HG03521 (cell line): Measurements from ENCODE around the gene FNDC3B.
A peak's percentile ranks its signal among the peaks of the same experiment; 100 is the strongest.

Experiments used
- ATAC-seq: cut with Tn5 transposase; IDR thresholded peaks from one replicate; pipeline ENCODE4 v1.9.1; 2021; ENCODE audit warnings: mild to moderate bottlenecking, moderate library complexity; ENCODE audit not compliant: unreplicated experiment

FNDC3B gene

DNA sequence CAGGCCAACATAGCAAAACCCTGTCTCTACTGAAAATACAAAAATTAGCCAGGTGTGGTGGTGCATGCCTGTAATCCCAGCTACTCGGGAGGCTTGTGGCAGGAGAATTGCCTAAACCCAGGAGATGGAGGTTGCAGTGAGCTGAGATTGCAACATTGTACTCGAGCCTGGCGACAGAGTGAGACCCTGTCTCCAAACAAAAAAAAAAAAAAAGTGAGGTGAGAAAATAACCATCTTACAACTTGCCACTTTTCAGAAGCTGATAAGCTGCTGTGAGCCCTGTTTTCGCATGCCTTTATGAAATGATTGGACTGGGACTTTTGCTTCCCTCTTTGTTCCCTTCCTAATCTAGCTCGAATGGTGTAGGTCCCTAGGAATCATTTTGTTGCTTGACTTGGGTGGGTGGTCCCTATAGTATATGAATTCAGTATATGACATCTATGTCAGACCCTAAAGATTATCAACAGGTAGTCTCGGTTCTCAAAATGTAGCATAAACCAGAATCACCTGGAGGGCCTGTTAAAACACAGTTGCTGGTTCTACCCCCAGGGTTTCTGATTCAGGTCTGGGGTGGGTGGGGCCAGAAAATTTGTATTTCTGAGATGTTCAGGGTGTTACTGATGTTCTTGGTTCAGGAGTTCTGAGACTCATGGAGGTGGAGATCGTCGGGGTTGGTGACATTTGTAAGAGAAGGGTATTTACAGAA lies 107.9 kb downstream of the FNDC3B start:
- ATAC-seq: no peak

DNA sequence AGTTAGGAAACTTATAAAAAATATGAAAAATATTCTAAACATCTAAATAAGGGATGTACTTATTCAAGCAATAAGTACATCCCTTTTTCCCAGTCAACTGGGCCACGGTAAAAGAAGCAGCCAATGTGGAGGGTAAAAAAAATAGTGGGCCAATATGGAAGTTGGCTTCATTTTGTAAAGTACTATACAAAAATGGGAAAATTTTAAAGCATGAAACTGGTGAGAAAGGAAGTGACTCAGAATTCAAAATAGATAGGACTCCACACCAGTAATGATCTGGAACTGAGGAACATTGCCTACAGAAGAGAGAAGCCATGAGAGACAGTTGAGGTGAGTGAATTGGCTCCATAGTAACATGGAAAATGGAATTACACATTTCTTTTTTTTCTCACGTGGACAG lies 108.9 kb downstream of the FNDC3B start:
- ATAC-seq: no peak

DNA sequence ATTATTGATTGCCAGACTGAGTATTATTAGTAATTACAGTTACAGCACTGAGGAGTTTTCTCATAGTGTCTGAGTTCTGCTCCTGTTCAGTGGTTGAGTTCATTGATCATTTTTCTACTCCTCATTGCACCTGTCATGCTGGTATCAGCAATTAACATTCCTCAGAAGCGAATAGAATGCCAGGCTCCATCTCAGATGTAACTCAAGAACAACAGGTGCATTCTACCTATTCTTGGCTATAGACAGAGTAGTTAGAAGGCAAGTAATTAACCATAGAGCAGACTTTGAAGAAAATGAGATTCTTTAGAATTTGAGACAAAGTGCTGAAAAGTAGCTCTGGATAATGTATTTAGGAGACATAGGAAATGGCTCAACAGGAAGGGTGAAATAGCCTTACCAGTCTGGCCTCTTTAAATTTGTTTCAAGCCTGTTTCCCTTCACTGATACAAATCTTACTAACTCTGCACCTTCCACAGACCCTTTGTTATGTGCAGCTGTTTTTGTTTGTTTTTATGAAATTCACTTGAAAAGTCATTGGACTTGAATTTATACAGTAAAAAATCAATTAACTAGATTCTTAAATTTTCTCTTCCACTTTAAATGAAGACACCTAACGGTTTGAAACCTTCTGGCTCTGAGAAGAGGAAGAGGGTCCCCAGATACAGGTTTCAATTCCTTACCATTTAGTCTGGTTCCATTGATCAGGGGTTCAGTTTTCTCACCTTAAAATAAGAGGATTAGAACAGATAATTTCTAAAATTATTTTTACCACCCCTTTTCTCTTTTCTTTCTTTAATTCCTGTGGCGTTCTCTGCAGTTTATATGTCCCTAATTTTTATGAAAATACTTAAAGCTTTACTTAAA lies 109.6 kb downstream of the FNDC3B start:
- no peak for ATAC-seq

DNA sequence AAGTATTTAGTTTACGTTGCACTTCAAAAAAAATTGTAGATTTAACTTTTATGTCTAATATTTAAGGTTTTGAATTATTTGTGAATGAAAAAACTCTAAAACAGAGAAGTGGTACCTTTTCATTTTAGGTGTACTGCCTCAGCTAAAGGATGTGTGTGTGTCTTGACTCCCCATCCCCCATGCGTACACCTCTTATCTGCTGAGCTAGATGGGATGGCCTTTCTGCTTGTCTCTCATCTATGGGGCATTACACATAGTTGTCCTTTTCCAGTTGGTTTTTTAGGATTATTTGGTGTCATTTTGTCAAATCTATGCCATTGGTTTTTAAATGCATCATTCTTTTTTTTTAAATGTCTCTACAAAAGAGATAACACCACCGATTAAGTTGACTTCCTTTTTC lies 110.9 kb downstream of the FNDC3B start:
- no peak for ATAC-seq

DNA sequence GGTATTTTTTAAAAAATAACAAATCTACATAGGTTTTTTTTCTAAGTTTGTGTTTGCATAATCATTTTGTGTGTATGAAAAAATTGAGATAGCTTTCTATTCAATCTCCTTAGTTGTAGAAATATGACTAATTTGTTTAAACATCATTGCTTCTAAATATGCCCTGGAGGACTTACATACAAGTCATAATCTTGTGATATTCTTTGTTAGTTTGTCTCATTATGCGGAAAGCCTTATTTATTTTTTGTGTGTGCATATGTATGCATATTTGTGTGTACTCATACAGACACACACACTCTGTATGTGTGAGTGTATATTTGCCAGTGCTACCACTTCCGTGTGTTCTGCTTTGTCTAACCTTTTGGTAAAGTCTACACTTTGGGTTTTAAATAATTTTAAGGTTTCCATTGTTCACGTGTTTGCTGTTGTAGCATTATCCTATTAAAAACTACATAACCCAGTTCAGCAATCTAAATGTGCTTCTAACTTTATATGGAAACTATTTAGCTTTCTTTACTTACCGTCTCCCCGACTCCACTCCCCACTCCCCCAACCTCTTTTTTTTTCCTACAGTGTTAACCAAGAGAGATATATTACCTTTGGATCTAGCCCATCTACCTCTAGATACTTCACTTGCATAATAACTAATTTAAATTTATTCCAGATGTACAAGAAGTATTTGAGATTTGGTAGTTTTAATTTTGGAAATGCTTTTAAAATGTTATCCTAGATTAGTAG lies 111.7 kb downstream of the FNDC3B start:
- no peak for ATAC-seq

DNA sequence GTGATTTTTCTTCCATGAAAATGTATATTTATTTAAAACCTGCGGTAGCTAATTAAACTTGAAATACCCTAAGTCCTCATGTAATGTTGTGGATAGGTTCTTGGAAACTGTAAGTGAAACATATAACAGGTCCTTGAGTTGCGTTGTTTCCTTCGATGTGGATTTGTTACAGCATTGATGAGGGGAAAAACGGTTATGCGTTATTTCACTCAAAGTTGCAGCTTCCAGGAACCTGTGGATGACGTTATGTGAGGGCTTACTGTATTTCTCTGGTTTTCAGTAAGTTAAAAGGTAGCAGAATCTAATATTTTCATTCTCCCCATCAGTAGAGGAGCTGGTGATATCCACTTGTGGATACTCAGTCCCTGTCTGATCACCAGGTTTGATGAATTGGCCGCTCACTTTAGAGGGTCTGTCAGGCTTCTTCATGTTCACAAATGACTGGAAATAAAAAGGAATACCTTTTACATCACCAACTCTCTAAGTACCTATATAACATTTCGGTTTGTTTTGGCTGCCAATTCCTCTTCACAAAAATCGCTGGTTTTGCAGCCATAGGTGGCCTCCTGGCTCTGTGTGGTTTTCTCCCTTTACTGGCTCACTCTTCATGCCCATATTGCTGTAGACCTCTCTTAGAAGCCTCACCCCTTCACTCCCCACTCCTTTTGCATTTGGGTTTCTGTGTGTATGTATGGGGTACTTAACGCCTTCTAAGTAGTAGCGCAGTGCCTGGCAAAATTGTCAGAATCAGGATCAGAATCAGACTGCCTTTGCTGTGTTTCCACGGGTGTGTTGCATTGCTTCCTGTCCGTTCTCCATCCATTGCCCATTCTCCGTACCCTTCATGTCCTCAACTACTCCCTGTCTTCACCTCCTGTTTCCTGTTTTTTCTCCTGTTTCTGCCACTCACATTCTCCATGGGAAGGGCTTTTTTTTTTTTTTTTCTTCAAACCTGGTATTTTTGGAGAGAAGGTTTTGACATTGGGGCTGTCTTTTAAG lies 112.6 kb downstream of the FNDC3B start:
- no peak for ATAC-seq

DNA sequence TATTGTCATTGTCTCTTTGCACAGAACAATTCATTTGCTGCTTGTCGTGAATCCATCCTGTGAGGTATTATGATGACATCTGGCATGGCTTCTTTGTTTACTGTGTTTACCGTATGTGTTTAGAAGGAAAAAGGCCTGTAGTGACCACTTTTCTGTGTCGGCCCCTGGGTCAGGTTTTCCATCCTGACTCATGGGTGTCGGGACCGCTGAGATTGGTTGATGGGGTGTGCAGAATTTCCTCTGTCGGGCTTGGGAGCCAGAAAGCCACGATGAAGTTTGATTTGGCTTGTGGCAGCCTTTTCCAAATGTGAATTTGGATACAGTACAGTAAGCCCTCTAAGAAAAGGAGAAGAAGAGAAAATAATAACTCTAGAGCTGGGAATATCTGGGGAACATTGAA lies 113.5 kb downstream of the FNDC3B start:
- ATAC-seq: no peak

DNA sequence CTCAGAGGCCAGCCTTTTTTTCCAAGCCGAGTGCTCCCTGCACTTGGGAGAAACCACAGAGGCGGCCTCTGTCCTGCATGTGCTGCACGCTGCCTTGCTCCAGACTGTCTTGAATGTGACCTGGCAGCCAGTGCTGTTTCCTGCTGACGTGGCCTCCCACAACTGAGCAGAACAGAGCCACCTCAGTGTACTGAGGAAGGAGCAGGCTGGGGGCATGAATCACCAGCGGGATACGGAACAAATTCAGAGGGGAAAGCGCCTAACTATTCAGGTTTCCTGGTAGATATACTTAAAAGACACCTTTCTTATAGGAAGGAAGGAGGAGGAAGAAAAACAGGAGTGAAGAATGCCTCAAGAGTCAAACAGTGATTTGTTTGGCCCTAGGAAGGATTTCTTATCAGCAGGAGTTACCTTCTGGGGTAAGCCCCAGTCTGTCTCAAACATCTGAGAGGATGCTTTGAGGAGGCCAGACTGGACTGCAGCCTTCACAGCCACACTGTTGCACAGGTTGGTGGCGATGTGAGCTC lies 114.0 kb downstream of the FNDC3B start:
- no peak for ATAC-seq

DNA sequence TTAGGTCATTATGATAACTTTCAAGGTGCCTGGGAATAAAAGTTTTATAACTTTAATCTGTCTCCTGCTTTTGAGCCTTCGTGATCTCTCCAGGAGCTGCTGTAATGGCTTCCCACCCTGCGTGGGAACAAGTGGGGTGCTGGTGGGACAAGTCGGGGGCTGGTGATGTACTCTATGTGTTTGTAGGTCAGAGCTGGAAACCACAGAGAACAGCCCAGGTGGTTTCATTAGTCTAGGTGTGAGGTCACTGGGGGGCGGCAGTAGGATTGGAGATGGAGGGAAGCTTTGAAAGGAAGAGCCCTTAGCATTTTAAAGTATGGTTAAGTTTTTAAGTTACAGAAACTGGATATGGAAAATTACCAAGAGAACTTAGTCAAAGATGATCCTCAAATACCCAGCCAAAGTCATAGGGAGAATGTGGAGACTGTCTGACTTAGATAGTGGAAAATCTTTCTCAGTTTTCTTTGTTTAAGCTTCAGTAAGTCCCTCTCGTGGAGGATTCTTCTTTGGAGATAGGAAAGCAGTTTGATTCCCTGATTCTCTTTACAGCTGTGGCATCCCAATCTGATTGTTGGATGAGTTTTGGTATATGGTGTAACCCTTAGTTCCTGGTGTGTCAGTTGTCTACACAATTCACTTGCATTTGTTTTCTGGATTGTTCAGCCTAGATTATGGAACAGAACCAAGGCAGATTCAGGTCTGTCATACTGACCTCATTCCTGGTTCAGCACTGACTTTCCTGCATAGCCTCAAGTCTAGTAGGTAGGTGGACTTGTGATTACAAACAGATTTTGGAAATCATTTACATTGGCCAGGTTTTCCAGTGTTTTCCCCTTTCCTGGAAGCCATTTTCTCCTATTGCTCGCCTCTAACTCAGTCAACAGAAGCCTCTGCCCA lies 115.6 kb downstream of the FNDC3B start:
- peak; percentile 88 for ATAC-seq

DNA sequence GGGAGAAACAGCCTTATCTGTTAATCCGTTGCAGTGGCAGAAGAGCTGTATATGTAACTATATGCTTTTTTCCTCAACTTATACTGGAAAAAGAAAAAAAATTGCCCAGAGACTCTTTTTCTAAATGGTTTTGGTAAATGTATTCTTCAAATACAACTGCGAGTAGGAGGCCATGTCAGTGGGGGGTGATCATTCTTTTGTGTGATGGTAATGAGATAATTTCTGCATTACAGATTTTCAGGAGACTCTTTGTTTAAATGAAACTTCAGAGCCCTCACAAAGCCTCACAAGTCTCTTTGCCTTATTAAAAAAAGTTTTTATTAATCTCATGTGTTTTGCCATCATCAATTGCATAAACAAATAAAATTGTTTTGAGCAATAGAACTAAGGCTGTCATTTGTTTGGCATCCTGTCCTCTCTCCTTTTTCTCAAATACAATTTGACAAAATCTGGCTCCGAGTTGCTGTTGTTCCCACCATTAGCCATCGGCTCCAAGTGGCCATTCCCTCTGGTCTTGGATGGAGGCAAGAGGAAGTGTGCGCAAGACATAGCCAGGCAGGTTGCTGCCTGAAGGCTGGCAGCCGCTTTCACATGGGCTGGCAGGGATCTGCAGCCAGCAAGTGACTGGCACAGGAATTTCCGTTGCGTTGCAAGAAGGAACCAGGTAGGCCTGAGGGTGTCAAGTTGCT lies 116.7 kb downstream of the FNDC3B start:
- no peak for ATAC-seq

DNA sequence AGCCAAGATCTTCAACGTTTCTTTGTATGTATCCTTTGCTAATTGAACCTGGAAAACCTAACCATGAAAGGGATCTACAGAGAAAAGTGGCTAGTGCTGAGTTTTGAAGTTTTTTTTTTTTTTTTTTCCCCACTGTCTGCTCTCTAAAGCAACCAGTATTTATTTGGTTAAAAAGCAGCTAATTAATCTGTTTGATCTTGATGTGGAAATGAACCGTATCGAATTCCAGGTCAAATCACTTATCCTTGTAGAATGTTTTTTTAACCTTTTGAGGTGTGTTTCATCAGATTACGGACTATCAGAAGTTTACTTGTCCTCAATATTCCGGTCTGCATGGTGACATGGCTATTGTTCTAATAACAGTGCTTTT lies 117.2 kb downstream of the FNDC3B start:
- no peak for ATAC-seq

DNA sequence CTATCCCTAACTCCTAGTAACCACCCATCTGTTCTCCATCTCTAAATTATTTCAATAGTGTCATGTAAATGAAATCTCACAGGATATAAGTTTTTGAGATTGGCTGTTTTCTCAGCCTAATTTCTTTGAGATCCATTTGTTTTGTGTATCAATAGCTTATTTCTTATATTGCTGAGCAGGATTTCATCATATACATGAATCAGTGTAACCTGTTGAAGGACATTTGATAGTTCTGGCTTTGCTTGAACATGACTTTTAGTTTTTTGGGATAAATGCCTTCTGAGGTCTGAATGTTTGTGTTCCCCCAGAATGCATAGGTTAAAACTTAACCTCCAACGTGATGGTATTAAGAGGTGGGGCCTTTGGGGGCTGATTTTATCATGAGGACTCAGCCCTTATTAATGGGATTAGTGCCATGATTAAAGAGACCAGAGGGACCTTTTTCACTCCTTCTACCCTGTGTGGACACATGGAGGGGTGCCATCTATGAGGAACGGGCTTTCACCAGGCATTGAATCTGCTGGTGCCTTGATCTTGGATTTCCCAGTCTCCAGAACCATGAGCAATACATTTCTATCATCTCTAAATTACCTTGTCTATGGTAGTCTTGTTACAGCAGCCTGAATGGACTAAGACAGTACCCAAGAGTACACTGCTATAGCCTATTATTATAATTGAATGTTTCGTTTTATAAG lies 118.3 kb downstream of the FNDC3B start:
- ATAC-seq: no peak

DNA sequence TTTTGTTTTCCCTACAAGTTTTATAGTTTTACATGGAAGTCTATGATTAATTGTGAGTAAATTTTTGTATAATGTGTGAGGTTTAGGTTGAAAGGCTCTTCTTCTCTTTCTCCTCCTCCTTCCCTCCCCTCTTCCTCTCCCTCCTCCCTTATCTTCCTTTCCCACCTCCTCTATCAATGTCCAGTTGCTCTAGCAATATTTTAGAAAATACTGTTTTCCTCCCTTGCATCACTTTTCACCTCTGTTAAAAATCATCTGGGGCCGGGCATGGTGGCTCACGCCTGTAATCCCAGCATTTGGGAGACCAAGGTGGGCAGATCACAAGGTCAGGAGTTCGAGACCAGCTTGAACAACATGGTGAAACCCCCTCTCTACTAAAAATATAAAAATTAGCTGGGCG lies 119.4 kb downstream of the FNDC3B start:
- no peak for ATAC-seq

DNA sequence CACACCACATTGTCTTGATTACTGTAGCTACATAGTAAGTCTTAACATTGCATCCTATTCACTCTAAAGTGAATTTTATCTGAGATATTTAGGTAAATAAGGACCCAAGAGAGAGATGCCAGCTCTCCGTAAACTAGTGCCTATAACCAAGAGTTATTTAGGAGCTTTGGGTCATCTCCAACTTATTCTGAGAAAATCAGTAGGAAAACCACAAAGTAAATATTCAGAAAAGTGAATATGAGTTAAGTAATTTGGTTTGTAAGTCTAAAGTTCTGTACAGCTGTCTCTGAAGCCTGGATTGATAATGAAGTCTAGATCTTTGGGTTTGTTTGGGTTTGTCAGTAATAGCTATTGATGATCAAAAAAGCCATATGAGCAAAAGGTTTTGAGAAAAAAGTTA lies 120.0 kb downstream of the FNDC3B start:
- no peak for ATAC-seq

DNA sequence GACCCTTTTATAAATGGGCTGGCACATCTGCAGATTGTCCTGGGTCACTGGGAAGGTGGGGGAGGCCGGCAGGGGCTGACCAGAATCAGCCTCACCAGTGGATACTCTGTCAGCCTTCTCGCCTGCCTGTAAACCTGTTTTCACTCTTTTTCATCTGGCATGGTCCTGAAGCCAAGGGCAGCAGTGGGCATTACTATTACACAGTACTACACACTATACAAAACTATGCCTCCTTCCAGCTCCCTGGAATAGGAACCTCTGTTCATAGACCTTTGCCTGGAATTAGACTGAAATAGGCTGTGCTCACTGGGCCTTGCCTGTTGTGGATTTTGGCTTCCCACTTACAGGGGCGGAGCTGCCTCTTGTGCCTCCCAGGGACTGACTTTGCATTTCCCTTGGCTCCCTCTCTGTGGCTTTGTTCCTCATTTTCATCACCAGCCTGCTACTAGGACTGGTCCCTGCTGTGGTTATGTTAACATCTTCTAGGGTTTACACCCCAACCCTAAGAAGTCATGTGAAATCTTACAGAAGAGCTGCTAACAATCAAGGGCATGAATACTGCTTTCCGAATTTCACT lies 120.7 kb downstream of the FNDC3B start:
- ATAC-seq: no peak

DNA sequence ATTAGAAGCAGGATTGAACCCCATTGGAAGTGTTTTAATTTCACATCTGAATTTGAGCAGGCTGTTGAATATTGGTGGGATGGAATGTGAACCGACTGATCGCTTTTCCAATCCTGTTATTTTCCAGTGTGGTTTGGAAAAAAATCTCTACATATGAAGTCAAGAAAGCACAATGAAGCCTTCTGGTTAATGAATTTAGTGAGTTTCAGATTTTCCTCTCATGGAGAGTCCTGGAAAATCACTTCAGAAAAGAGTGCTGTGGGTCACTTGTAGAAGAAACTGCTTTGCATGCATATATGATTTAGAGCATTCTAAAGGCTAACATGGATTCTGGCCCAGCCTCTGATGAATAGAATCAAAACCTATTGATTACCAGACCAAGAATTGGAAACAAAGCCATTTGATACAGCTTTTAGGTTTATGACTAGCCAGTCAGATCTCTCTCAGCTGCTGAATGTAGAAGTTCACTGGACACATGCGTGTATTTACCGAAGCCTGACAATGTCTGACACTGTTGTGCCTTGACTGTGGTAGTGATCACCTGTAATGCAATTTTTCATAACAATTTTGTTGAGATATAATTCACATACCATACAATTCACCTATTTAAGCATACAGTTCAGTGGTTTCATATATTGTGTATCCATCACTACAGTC lies 121.9 kb downstream of the FNDC3B start:
- no peak for ATAC-seq

DNA sequence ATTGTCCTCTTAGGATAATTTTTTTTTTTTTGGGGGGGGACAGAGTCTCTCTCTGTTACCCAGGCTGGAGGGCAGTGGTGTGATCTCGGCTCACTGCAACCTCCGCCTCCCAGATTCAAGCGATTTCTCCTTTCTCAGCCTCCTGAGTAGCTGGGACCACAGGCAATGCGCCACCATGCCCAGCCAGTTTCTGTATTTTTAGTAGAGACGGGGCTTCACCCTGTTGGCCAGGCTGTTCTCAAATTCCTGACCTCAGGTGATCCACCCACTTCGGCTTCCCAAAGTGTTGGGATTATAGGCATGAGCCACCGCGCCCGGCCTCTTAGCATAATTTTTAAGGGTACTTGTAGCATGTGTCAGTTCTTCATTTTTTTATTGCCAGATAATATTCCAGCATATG lies 122.6 kb downstream of the FNDC3B start:
- ATAC-seq: no peak
